ENCODE measurements around the gene PLA2G6.

Gene PLA2G6

DNA sequence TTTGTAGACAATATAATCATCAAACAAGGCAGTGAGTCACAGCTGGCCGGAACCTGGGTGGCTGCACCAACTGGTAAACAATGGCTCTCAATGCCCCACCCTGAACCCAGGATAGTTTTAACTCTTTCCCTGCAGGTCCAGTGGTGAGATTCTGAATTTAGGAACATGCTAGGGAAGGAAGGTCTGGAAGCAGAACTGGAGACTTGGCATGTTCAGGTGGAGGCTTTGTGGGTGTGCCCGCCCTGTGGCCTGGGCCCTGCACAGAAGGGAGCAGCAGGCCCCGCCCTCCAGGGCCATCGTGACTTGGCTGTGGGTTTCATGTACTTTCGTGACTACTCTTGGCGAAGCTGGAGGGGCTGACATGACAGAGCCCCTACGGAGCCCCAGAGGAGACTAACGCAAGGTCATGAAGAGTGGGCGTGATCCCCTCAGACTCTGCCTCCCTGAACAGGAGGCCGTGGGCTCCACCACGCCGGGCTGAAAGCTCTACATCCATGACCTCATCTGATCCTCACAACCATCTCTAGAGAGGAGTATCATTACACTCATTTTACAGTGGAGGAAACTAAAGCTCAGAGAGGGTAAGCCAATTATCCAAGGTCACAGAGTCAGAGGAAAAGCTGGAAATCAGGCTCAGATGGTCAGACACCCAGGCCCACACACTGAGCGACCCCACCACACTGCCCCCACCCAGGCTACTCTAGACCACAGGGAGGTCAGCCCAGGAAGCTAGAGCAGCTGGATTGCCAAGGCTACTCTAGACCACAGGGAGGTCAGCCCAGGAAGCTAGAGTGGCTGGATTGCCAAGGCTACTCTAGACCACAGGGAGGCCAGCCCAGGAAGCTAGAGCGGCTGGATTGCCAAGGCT is 47.5 kb upstream of the PLA2G6 start:
- Histone ChIP-seq H2AK5ac (ENCODE audit: low read depth, low read length) (no peak overlapping the region), H3K36me3 (replicated peaks in 1 of 2; ENCODE audit: control insufficient read depth in 2 of 2, insufficient read depth in 2 of 2, low read length in 2 of 2) (peaks cover 46 to 81% of the 10 kb centered on the region in 2 donors), H2BK120ac (ENCODE audit: low read depth, low read length) (no peak overlapping the region), H3K4me2 (ENCODE audit: insufficient read depth, low read length, poor library complexity, severe bottlenecking) (no peak overlapping the region), H3K4me3 (ENCODE audit: low read length in 2 of 2) (no peak overlapping the region), H3K27ac (replicated peaks; ENCODE audit: low read length) (no peak overlapping the region), H3K18ac (ENCODE audit: low read length) (no peak overlapping the region), H3K4ac (ENCODE audit: low read length) (no peak overlapping the region), H3K14ac (ENCODE audit: low read length) (no peak overlapping the region), H3K9me3 (replicated peaks in 1 of 2; ENCODE audit: control insufficient read depth in 2 of 2, insufficient read depth in 1 of 2, low read depth in 1 of 2, low read length in 2 of 2) (no peaks in the 10 kb centered on the region), H3K9ac (ENCODE audit: low read depth, low read length, poor library complexity) (no peak overlapping the region), H2BK12ac (ENCODE audit: low read length) (no peak overlapping the region), H2BK15ac (ENCODE audit: low read length) (no peak overlapping the region), H3K4me1 (ENCODE audit: control insufficient read depth in 2 of 2, insufficient read depth in 1 of 2, low read depth in 1 of 2, low read length in 2 of 2) (peaks cover 9 to 11% of the 10 kb centered on the region in 2 donors), H2AFZ (ENCODE audit: low read length) (no peak overlapping the region), H3K27me3 (ENCODE audit: control insufficient read depth in 3 of 3, insufficient read depth in 3 of 3, low read depth in 1 of 3, low read length in 3 of 3) (no peaks in the 10 kb centered on the region), H4K91ac (ENCODE audit: low read depth, low read length, poor library complexity) (no peak overlapping the region), H4K8ac (ENCODE audit: low read depth, low read length) (no peak overlapping the region), H2BK5ac (ENCODE audit: low read length) (peak overlapping the region; percentile 7), H3K23ac (ENCODE audit: low read depth, low read length, poor library complexity) (no peak overlapping the region), H3K79me1 (ENCODE audit: low read depth, low read length) (peaks cover 2% of the 10 kb centered on the region)
- WGBS, 2 donors (ENCODE audit: extremely low coverage in 2 of 2, insufficient read length in 2 of 2, insufficient replicate concordance in 1 of 2), result no CpG with 5 or more reads among the region's 14 CpGs
- DNase-seq (ENCODE audit: low spot score), result no peak

DNA sequence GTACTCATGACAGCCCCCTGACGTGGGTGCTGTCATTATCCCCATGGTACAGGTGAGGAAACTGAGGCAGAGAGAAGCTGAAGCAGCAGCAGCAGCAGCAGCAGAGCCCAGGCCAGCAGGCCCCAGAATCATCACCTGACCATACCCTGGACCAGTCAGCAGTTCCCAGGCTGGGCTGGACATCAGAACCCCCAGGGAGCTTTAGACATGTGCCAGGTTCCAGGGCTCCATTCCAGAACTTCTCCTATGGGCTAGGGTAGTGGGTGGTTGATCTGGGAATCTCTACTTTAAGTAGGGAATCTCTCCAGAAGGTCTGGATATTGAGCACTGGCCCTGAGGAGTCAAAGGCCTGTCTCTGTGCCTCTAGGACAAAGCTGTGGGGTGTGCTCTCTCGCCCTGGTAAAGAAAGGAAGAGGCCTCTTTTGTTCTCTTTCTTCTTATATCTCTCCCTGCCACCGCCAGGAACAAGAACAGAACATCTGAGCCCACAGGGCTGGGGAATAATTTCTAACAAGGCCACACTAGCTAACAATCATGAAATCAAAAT is 46.8 kb upstream of the PLA2G6 start:
- WGBS, 2 donors (ENCODE audit: extremely low coverage in 2 of 2, insufficient read length in 2 of 2, insufficient replicate concordance in 1 of 2), result no CpG with 5 or more reads among the region's 3 CpGs
- H2BK120ac ChIP-seq (ENCODE audit: low read depth, low read length), result no peak overlapping the region

DNA sequence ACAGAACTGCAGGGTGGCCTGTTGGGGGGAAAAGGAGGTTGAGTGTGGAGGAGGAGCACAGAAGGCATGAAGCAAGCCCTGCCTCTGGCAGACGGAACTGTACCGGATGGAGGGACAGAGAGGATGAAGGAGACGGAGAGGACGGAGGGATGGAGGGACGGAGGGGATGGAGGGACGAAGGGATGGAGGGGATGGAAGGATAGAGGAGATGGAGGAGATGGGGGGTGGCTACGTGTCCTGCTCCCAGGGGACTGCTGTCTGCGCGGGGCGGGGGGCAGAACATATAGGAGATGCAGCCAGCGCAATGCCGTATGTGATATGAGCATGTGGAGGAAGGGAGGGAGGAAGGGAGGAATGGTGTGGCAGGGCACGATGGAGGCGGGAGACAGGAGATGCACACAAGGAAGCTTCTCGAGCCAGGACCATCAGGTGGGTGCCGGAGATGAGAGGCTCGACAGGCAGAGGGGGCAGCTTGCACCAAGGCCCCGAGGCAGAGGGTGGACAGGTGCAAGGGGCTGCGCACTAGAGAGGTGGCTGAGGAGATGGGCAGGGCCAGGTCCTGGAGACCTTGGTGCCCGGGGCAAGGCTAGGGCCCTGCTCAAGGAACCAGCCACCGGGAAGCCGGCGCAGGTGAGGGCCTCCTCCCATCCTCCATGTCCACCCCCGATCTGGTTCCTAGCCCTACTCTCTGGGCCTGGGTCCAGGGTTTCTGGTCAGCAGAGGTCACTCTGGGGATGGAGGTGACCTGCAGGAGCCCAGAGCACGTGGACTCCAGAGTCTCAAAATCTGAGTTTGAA is 45.4 kb upstream of the PLA2G6 start:
- DNase-seq (ENCODE audit: low spot score), result no peak
- Histone ChIP-seq H3K4me2 (ENCODE audit: insufficient read depth, low read length, poor library complexity, severe bottlenecking) (no peak overlapping the region), H3K4ac (ENCODE audit: low read length) (no peak overlapping the region), H2BK120ac (ENCODE audit: low read depth, low read length) (no peak overlapping the region), H3K9me3 (replicated peaks in 1 of 2; ENCODE audit: control insufficient read depth in 2 of 2, insufficient read depth in 1 of 2, low read depth in 1 of 2, low read length in 2 of 2) (no peaks in the 10 kb centered on the region), H2AK5ac (ENCODE audit: low read depth, low read length) (no peak overlapping the region), H4K8ac (ENCODE audit: low read depth, low read length) (no peak overlapping the region), H2AFZ (ENCODE audit: low read length) (no peak overlapping the region), H3K4me3 (ENCODE audit: low read length in 2 of 2) (no peak overlapping the region), H3K14ac (ENCODE audit: low read length) (no peak overlapping the region), H3K23ac (ENCODE audit: low read depth, low read length, poor library complexity) (no peak overlapping the region), H3K79me1 (ENCODE audit: low read depth, low read length) (peaks cover 2% of the 10 kb centered on the region), H2BK12ac (ENCODE audit: low read length) (no peak overlapping the region), H2BK5ac (ENCODE audit: low read length) (no peak overlapping the region), H2BK15ac (ENCODE audit: low read length) (no peak overlapping the region), H3K4me1 (ENCODE audit: control insufficient read depth in 2 of 2, insufficient read depth in 1 of 2, low read depth in 1 of 2, low read length in 2 of 2) (peaks cover 9 to 11% of the 10 kb centered on the region in 2 donors), H3K9ac (ENCODE audit: low read depth, low read length, poor library complexity) (peak overlapping the region; percentile 51), H3K18ac (ENCODE audit: low read length) (peak overlapping the region; percentile 15), H3K36me3 (replicated peaks in 1 of 2; ENCODE audit: control insufficient read depth in 2 of 2, insufficient read depth in 2 of 2, low read length in 2 of 2) (peaks cover 39 to 79% of the 10 kb centered on the region in 2 donors), H3K27me3 (ENCODE audit: control insufficient read depth in 3 of 3, insufficient read depth in 3 of 3, low read depth in 1 of 3, low read length in 3 of 3) (no peaks in the 10 kb centered on the region), H4K91ac (ENCODE audit: low read depth, low read length, poor library complexity) (peak overlapping the region; percentile 62), H3K27ac (replicated peaks; ENCODE audit: low read length) (no peak overlapping the region)
- 100% methylated on average over 4 of the region's 25 CpGs; no CpG with 5 or more reads in 1 of the 2 donors for WGBS, 2 donors (ENCODE audit: extremely low coverage in 2 of 2, insufficient read length in 2 of 2, insufficient replicate concordance in 1 of 2)

More for the DNA sequence above, 46.8 kb upstream of the PLA2G6 start:
- Histone ChIP-seq H3K9ac (ENCODE audit: low read depth, low read length, poor library complexity) (no peak overlapping the region), H3K18ac (ENCODE audit: low read length) (peak overlapping the region; percentile 1), H3K14ac (ENCODE audit: low read length) (no peak overlapping the region), H3K27ac (replicated peaks; ENCODE audit: low read length) (peak overlapping the region; percentile 19), H3K79me1 (ENCODE audit: low read depth, low read length) (peaks cover 2% of the 10 kb centered on the region), H2BK12ac (ENCODE audit: low read length) (no peak overlapping the region), H3K36me3 (replicated peaks in 1 of 2; ENCODE audit: control insufficient read depth in 2 of 2, insufficient read depth in 2 of 2, low read length in 2 of 2) (peaks cover 46 to 81% of the 10 kb centered on the region in 2 donors), H3K4me2 (ENCODE audit: insufficient read depth, low read length, poor library complexity, severe bottlenecking) (no peak overlapping the region), H3K23ac (ENCODE audit: low read depth, low read length, poor library complexity) (no peak overlapping the region), H2AK5ac (ENCODE audit: low read depth, low read length) (peak overlapping the region; percentile 8), H3K4ac (ENCODE audit: low read length) (no peak overlapping the region), H2BK15ac (ENCODE audit: low read length) (peak overlapping the region; percentile 35), H3K4me3 (ENCODE audit: low read length in 2 of 2) (no peak overlapping the region), H2BK5ac (ENCODE audit: low read length) (no peak overlapping the region), H3K9me3 (replicated peaks in 1 of 2; ENCODE audit: control insufficient read depth in 2 of 2, insufficient read depth in 1 of 2, low read depth in 1 of 2, low read length in 2 of 2) (no peaks in the 10 kb centered on the region), H4K91ac (ENCODE audit: low read depth, low read length, poor library complexity) (no peak overlapping the region), H4K8ac (ENCODE audit: low read depth, low read length) (no peak overlapping the region), H2AFZ (ENCODE audit: low read length) (no peak overlapping the region), H3K27me3 (ENCODE audit: control insufficient read depth in 3 of 3, insufficient read depth in 3 of 3, low read depth in 1 of 3, low read length in 3 of 3) (no peaks in the 10 kb centered on the region), H3K4me1 (ENCODE audit: control insufficient read depth in 2 of 2, insufficient read depth in 1 of 2, low read depth in 1 of 2, low read length in 2 of 2) (peaks cover 9 to 11% of the 10 kb centered on the region in 2 donors)
- no peak for DNase-seq (ENCODE audit: low spot score)

All from neuronal stem cell (in vitro differentiated cells).